ENCODE data around the gene CIPC. TPM values are rescaled to one million over a fixed set of nuclear protein-coding genes. Genes with fewer than 3 reads are reported as not detected.

CIPC gene
- total and polyA plus RNA-seq, 9 of the 15 experiments (the other 6 are each of a cell fraction or from before 2014, with no cell fraction given): 5.0 to 16.9 (median 10.7) TPM

- Histone ChIP-seq H2AFZ (ENCODE audit: low read depth, low read length) (no peak overlapping the region), H3K36me3 (ENCODE audit: control insufficient read depth, insufficient read depth, low read length) (no peaks in the 10 kb centered on the region), H3K79me2 (ENCODE audit: control insufficient read depth, insufficient read depth, low read length) (no peaks in the 10 kb centered on the region), H3K4me1 (replicated peaks in 1 of 2; ENCODE audit: control insufficient read depth in 2 of 2, insufficient read depth in 2 of 2, low read length in 2 of 2) (peaks cover 0 to 2% of the 10 kb centered on the region in 2 experiments; a peak in 2 of 5 replicates), H3K9ac (ENCODE audit: insufficient read depth in 1 of 2, low read depth in 2 of 2, low read length in 2 of 2) (no peak overlapping the region), H3K4me2 (ENCODE audit: insufficient read depth, low read length) (no peak overlapping the region), H3K27ac (ENCODE audit: extremely low read depth, low read depth, low read length) (no peak overlapping the region), H3K4me3 (no peak overlapping the region), H3K27me3 (ENCODE audit: control insufficient read depth in 2 of 2, insufficient read depth in 2 of 2, low read length in 2 of 2) (no peaks in the 10 kb centered on the region; a peak in 2 of 5 replicates), H3K9me3 (replicated peaks; ENCODE audit: control insufficient read depth, insufficient read depth, low read depth, low read length) (no peaks in the 10 kb centered on the region), H3K9me1 (ENCODE audit: control insufficient read depth, insufficient read depth, low read length) (no peaks in the 10 kb centered on the region), H4K20me1 (replicated peaks; ENCODE audit: control insufficient read depth, insufficient read depth, low read length) (no peaks in the 10 kb centered on the region)
- ATAC-seq: no peak
- no TSS peak for BruUV-seq (replicated peaks)
- intact Hi-C loops (cut with micrococcal nuclease) (no loop called here), in situ Hi-C loops (cut with MboI) (no loop called here)
- CTCF ChIA-PET (ENCODE audit: low intra/inter-chr PET ratio): interaction anchor here (0.6 kb wide), 1 partner anchor 34 kb away, joined by 4 read pairs; no protein-coding TSS in a partner anchor
- WGBS (ENCODE audit: insufficient coverage, low coverage, missing lambda C conversion rate): 10% methylated on average over 2 of the region's 3 CpGs
- no peak for DNase-seq (ENCODE audit: extremely low read depth in 1 of 4, low spot score in 3 of 4)
- POLR2A ChIA-PET: interaction anchor here (0.6 to 2.0 kb wide), 2 partner anchors 9 to 16 kb away, joined by 3 to 8 read pairs; no protein-coding TSS in a partner anchor
- no peak for FAIRE-seq
- TF ChIP-seq ZNF316 (IDR thresholded peaks at IDR 0.05) (no peak), ZNF561 (CRISPR knock-in tag; conservative IDR thresholded peaks at IDR 0.05) (no peak), MLLT1 (IDR thresholded peaks at IDR 0.05) (no peak), U2AF2 (optimal IDR thresholded peaks at IDR 0.05; ENCODE audit: low read depth, low read length) (no peak), MEIS2 (IDR thresholded peaks at IDR 0.05; ENCODE audit: partially characterized antibody) (peak; percentile 5), FOXP4 (CRISPR knock-in tag; IDR thresholded peaks at IDR 0.05; ENCODE audit: borderline replicate concordance) (no peak), RBM15 (IDR thresholded peaks at IDR 0.05; ENCODE audit: insufficient read depth, low read length) (no peak), HOMEZ (CRISPR knock-in tag; IDR thresholded peaks at IDR 0.05) (no peak), BHLHE40 (IDR thresholded peaks at IDR 0.05; ENCODE audit: low read length) (no peak)
These were observed 21.0 kb upstream of the CIPC start for GRCh38 chr14:77077040-77077439.
